ENCODE measurements around the gene AFTPH. TPM values are rescaled to one million over a fixed set of nuclear protein-coding genes. Genes with fewer than 3 reads are reported as not detected.
"Not testable (repeated sequence)": the region's sequence is repeated elsewhere in the genome, so short reads cannot be mapped to it uniquely, and the experiment has no call there.

The AFTPH gene
- total RNA-seq, 1 donor from 2014 or later: 58.0 TPM

GRCh38 chr2:64525317-64525613 lies 1.1 kb downstream of the AFTPH start:
- Histone ChIP-seq H3K4me3 (peak overlapping the region; percentile 64 to 99), H3K4me1 (peaks cover 0 to 4% of the 10 kb centered on the region in 2 donors), H3K9me3 (no peaks in the 10 kb centered on the region), H3K36me3 (no peaks in the 10 kb centered on the region), H3K27ac (peak overlapping the region; percentile 93 to 98), H3K27me3 (no peaks in the 10 kb centered on the region)
- no peak for TF ChIP-seq CTCF (IDR thresholded peaks at IDR 0.05)
- DNase-seq (ENCODE audit: low spot score in 2 of 2): no peak
- intact Hi-C loops (cut with DNase I): loop anchor here (2.0 kb wide), 1 partner anchor 382 kb away; no protein-coding TSS in a partner anchor

GRCh38 chr2:64526034-64526433 lies 1.9 kb downstream of the AFTPH start:
- Histone ChIP-seq H3K36me3 (no peaks in the 10 kb centered on the region), H3K4me1 (peaks cover 0 to 4% of the 10 kb centered on the region in 2 donors), H3K27ac (no peak overlapping the region), H3K4me3 (peak overlapping the region in 1 of 2 donors; percentile 99), H3K9me3 (no peaks in the 10 kb centered on the region), H3K27me3 (no peaks in the 10 kb centered on the region)
- intact Hi-C loops (cut with DNase I): no loop called here
- no peak for TF ChIP-seq CTCF (IDR thresholded peaks at IDR 0.05)
- DNase-seq (ENCODE audit: low spot score in 2 of 2): no peak

GRCh38 chr2:64530946-64531345 lies 6.8 kb downstream of the AFTPH start:
- H3K4me1 ChIP-seq; H3K9me3 ChIP-seq; DNase-seq (ENCODE audit: low spot score in 2 of 2); H3K27ac ChIP-seq; intact Hi-C loops (cut with DNase I); H3K4me3 ChIP-seq; H3K27me3 ChIP-seq; H3K36me3 ChIP-seq: not testable (repeated sequence)

- no peak for TF ChIP-seq CTCF (IDR thresholded peaks at IDR 0.05)
- H3K4me3 ChIP-seq: no peak overlapping the region
- no peak for DNase-seq (ENCODE audit: low spot score in 2 of 2)
- no peaks in the 10 kb centered on the region for H3K27me3 ChIP-seq
- no peaks in the 10 kb centered on the region for H3K36me3 ChIP-seq
- H3K27ac ChIP-seq: no peak overlapping the region
- peaks cover 0 to 8% of the 10 kb centered on the region in 2 donors for H3K4me1 ChIP-seq
- intact Hi-C loops (cut with DNase I): no loop called here
- H3K9me3 ChIP-seq: no peaks in the 10 kb centered on the region
These were observed 7.9 kb downstream of the AFTPH start for GRCh38 chr2:64532030-64532429.

- Histone ChIP-seq H3K27me3 (no peaks in the 10 kb centered on the region), H3K36me3 (no peaks in the 10 kb centered on the region), H3K9me3 (no peaks in the 10 kb centered on the region), H3K27ac (no peak overlapping the region), H3K4me1 (peaks cover 0 to 8% of the 10 kb centered on the region in 2 donors), H3K4me3 (no peak overlapping the region)
- DNase-seq (ENCODE audit: low spot score in 2 of 2): no peak
- intact Hi-C loops (cut with DNase I): no loop called here
- TF ChIP-seq CTCF (IDR thresholded peaks at IDR 0.05): no peak
These were observed 9.8 kb downstream of the AFTPH start for GRCh38 chr2:64533882-64534281.

- intact Hi-C loops (cut with DNase I): no loop called here
- no peak for DNase-seq (ENCODE audit: low spot score in 2 of 2)
- Histone ChIP-seq H3K27ac (no peak overlapping the region), H3K9me3 (no peaks in the 10 kb centered on the region), H3K4me3 (no peak overlapping the region), H3K4me1 (peaks cover 0 to 8% of the 10 kb centered on the region in 2 donors), H3K27me3 (no peaks in the 10 kb centered on the region), H3K36me3 (no peaks in the 10 kb centered on the region)
- no peak for TF ChIP-seq CTCF (IDR thresholded peaks at IDR 0.05)
These were observed 10.2 kb downstream of the AFTPH start for GRCh38 chr2:64534363-64534762.
